Neural cell (in vitro differentiated cells): ENCODE results near the gene RPUSD2. TPM values are rescaled to one million over a fixed set of nuclear protein-coding genes. Genes with fewer than 3 reads are reported as not detected.

ENCODE experiments used
- H2AFZ ChIP-seq: fragments of 200-600, 300-800 bp; sonication (generic), shearing (Covaris generic); 2 replicates; pipeline ENCODE4 v1.6.0; 2014; ENCODE audit warnings: low read depth, mild to moderate bottlenecking, antibody characterized with exemption, low read length, moderate library complexity
- H3F3A ChIP-seq: fragments of 200-600 bp; shearing (Covaris generic); 2 replicates; pipeline ENCODE4 v1.6.1; 2016; ENCODE audit warnings: mild to moderate bottlenecking, moderate library complexity, mixed read lengths, antibody characterized with exemption, low read length; ENCODE audit not compliant: insufficient read depth, poor library complexity, severe bottlenecking
- H3K27ac ChIP-seq: fragments of 200-600, 300-800 bp; sonication (generic), shearing (Covaris generic); 2 replicates; pipeline ENCODE4 v1.5.1; 2014; ENCODE audit warnings: mild to moderate bottlenecking, low read length, moderate library complexity
- H3K27me3 ChIP-seq: fragments of 300-800, 200-600 bp; sonication (generic), shearing (Covaris generic); 2 replicates; pipeline ENCODE4 v1.6.0; 2014; ENCODE audit warnings: mild to moderate bottlenecking, low read depth, low read length, moderate library complexity; ENCODE audit not compliant: insufficient read depth
- H3K36me3 ChIP-seq: fragments of 300-800, 200-600 bp; sonication (generic), shearing (Covaris generic); 2 replicates; pipeline ENCODE4 v1.5.1; 2014; ENCODE audit warnings: mild to moderate bottlenecking, antibody characterized with exemption, low read length, moderate library complexity; ENCODE audit not compliant: insufficient read depth
- H3K4me2 ChIP-seq: fragments of 300-800, 200-600 bp; sonication (generic), shearing (Covaris generic); 2 replicates; pipeline ENCODE4 v1.6.0; 2014; ENCODE audit warnings: mild to moderate bottlenecking, low read length
- H3K4me3 ChIP-seq: fragments of 300-800, 200-600 bp; sonication (generic), shearing (Covaris generic); 2 replicates; pipeline ENCODE4 v1.5.1; 2014; ENCODE audit warnings: mild to moderate bottlenecking, low read length, moderate library complexity
- H3K79me2 ChIP-seq: fragments of 200-600 bp; shearing (Covaris generic); replicated peaks from 2 replicates; pipeline ENCODE4 v1.6.0; 2014; ENCODE audit warnings: mild to moderate bottlenecking, low read length, moderate library complexity; ENCODE audit not compliant: insufficient read depth
- H3K9ac ChIP-seq: fragments of 300-800, 200-600 bp; sonication (generic), shearing (Covaris generic); 2 replicates; pipeline ENCODE4 v1.6.1; 2016; ENCODE audit warnings: mild to moderate bottlenecking, low read length, mixed read lengths
- H3K9me2 ChIP-seq: fragments of 200-600 bp; shearing (Covaris generic); 2 replicates; pipeline ENCODE4 v1.6.1; 2016; ENCODE audit warnings: mild to moderate bottlenecking, low read length, mixed read lengths; ENCODE audit not compliant: insufficient read depth
- H3K9me3 ChIP-seq: fragments of 200-600, 300-800 bp; sonication (generic), shearing (Covaris generic); 2 replicates; pipeline ENCODE4 v1.6.1; 2016; ENCODE audit warnings: mild to moderate bottlenecking, mixed run types, low read length, moderate library complexity, mixed read lengths
- H4K20me1 ChIP-seq: fragments of 200-600 bp; shearing (Covaris generic); 2 replicates; pipeline ENCODE4 v1.6.1; 2016; ENCODE audit warnings: mild to moderate bottlenecking, mixed run types; ENCODE audit not compliant: insufficient read depth
- EP300 ChIP-seq: fragments of 450-650 bp; conservative IDR thresholded peaks from 2 replicates; pipeline ENCODE4 v1.6.1; 2014; ENCODE audit warnings: antibody characterized with exemption, mild to moderate bottlenecking, moderate library complexity; ENCODE audit not compliant: poor library complexity, severe bottlenecking
- EZH2 ChIP-seq: fragments of 200-600, 300-800 bp; shearing (Covaris generic), sonication (generic); IDR thresholded peaks from 2 replicates; pipeline ENCODE4 v1.6.1; 2014; ENCODE audit warnings: antibody characterized with exemption, low read length, borderline replicate concordance, mild to moderate bottlenecking; ENCODE audit not compliant: insufficient read depth, poor library complexity, severe bottlenecking
- MXI1 ChIP-seq: fragments of 450-650 bp; conservative IDR thresholded peaks from 2 replicates; pipeline ENCODE4 v1.6.1; 2014; ENCODE audit warnings: antibody characterized with exemption, mild to moderate bottlenecking; ENCODE audit not compliant: poor library complexity, severe bottlenecking
- POLR2AphosphoS5 ChIP-seq: IDR thresholded peaks from 2 replicates; pipeline ENCODE4 v1.6.1; 2012
- RAD21 ChIP-seq: fragments of 450-650 bp; conservative IDR thresholded peaks from 2 replicates; pipeline ENCODE4 v1.6.1; 2014; ENCODE audit warnings: antibody characterized with exemption, mild to moderate bottlenecking, moderate library complexity
- SMC3 ChIP-seq: fragments of 450-650 bp; conservative IDR thresholded peaks from 2 replicates; pipeline ENCODE4 v1.6.1; 2014; ENCODE audit warnings: antibody characterized with exemption, mild to moderate bottlenecking, moderate library complexity; ENCODE audit not compliant: poor library complexity
- TAF1 ChIP-seq: IDR thresholded peaks from 2 replicates; pipeline ENCODE4 v1.6.1; 2012; ENCODE audit warnings: low read depth
- polyA minus RNA-seq: library from RNA; depleted of rRNA, polyadenylated mRNA; stranded (reverse); fragments of >200 nt; gene quantifications from 2 replicates; pipeline ENCODE4 v1.2.3, GENCODE V29; 2014
- polyA plus RNA-seq: library from polyadenylated mRNA; depleted of rRNA; stranded (reverse); fragments of >200 nt; gene quantifications from 2 replicates; pipeline ENCODE4 v1.2.3, GENCODE V29; 2014
- TF ChIP-seq, protein P1 (sequence below): fragments of 450-650 bp; IDR thresholded peaks from 2 replicates; pipeline ENCODE4 v1.5.1; 2014; ENCODE audit warnings: antibody characterized with exemption, mild to moderate bottlenecking, moderate library complexity; ENCODE audit not compliant: poor library complexity, severe bottlenecking
- TF ChIP-seq, protein P2 (sequence below): IDR thresholded peaks from 2 replicates; pipeline ENCODE4 v1.6.1; 2012; ENCODE audit warnings: borderline replicate concordance

RPUSD2 gene, protein sequence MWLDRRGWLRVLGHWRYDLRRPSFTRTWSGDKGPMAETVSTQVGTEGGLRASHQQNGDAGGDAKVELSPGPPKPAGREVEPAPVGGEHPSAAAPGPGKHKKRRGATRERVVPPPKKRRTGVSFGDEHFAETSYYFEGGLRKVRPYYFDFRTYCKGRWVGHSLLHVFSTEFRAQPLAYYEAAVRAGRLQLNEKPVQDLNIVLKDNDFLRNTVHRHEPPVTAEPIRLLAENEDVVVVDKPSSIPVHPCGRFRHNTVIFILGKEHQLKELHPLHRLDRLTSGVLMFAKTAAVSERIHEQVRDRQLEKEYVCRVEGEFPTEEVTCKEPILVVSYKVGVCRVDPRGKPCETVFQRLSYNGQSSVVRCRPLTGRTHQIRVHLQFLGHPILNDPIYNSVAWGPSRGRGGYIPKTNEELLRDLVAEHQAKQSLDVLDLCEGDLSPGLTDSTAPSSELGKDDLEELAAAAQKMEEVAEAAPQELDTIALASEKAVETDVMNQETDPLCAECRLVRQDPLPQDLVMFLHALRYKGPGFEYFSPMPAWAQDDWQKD
- polyA plus RNA-seq (8.1 and 13.2 TPM in 2 replicates), polyA minus RNA-seq (13.7 and 15.8 TPM in 2 replicates)

DNA sequence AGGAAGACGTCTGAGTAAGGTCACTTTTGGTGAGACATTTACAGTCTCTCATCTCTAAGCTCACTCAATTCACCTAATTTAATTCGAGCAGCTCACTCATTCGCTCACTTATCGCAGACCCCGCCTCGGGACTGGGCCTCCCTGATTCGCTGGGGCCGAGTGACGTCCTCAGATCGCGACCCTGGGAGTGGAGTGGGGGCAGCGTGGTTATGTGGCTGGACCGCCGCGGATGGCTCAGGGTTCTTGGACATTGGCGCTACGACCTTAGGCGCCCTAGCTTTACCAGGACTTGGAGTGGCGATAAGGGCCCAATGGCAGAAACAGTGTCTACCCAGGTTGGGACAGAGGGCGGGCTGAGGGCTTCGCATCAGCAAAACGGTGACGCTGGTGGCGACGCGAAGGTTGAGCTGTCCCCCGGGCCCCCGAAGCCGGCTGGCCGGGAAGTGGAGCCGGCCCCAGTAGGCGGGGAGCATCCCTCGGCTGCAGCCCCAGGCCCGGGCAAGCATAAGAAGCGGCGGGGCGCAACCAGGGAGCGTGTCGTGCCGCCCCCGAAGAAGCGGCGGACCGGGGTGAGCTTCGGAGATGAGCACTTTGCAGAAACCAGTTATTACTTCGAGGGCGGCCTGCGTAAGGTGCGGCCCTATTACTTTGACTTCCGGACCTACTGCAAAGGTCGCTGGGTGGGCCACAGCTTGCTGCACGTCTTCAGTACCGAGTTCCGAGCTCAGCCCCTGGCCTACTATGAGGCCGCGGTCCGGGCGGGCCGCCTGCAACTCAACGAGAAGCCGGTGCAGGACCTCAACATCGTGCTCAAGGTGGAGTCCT is at the start of gene RPUSD2:
Gene RPUSD2 (plus strand): TSS at position 171 of the 825 bp plus-strand sequence. CDS start 39 bp downstream, at position 210.
- H3K4me3 ChIP-seq, result peak within 1 kb of the TSS; percentile 91
- H3K9me3 ChIP-seq, result no peaks in the 10 kb centered on the region
- no peaks in the 10 kb centered on the region for H3K36me3 ChIP-seq
- no peaks in the 10 kb centered on the region for H4K20me1 ChIP-seq
- peak within 1 kb of the TSS; percentile 99 for H3K4me2 ChIP-seq
- H3K9me2 ChIP-seq, result no peaks in the 10 kb centered on the region
- no peaks in the 10 kb centered on the region for H3F3A ChIP-seq
- H3K27ac ChIP-seq, result peak within 1 kb of the TSS; percentile 60
- peaks cover 5% of the 10 kb centered on the region for H3K79me2 ChIP-seq
- H3K9ac ChIP-seq, result peak within 1 kb of the TSS; percentile 72
- TF ChIP-seq, protein P1, sequence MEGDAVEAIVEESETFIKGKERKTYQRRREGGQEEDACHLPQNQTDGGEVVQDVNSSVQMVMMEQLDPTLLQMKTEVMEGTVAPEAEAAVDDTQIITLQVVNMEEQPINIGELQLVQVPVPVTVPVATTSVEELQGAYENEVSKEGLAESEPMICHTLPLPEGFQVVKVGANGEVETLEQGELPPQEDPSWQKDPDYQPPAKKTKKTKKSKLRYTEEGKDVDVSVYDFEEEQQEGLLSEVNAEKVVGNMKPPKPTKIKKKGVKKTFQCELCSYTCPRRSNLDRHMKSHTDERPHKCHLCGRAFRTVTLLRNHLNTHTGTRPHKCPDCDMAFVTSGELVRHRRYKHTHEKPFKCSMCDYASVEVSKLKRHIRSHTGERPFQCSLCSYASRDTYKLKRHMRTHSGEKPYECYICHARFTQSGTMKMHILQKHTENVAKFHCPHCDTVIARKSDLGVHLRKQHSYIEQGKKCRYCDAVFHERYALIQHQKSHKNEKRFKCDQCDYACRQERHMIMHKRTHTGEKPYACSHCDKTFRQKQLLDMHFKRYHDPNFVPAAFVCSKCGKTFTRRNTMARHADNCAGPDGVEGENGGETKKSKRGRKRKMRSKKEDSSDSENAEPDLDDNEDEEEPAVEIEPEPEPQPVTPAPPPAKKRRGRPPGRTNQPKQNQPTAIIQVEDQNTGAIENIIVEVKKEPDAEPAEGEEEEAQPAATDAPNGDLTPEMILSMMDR, result peak; percentile 24
- peak; percentile 48 for TF ChIP-seq SMC3
- no peak for TF ChIP-seq EZH2
- TF ChIP-seq, protein P2, sequence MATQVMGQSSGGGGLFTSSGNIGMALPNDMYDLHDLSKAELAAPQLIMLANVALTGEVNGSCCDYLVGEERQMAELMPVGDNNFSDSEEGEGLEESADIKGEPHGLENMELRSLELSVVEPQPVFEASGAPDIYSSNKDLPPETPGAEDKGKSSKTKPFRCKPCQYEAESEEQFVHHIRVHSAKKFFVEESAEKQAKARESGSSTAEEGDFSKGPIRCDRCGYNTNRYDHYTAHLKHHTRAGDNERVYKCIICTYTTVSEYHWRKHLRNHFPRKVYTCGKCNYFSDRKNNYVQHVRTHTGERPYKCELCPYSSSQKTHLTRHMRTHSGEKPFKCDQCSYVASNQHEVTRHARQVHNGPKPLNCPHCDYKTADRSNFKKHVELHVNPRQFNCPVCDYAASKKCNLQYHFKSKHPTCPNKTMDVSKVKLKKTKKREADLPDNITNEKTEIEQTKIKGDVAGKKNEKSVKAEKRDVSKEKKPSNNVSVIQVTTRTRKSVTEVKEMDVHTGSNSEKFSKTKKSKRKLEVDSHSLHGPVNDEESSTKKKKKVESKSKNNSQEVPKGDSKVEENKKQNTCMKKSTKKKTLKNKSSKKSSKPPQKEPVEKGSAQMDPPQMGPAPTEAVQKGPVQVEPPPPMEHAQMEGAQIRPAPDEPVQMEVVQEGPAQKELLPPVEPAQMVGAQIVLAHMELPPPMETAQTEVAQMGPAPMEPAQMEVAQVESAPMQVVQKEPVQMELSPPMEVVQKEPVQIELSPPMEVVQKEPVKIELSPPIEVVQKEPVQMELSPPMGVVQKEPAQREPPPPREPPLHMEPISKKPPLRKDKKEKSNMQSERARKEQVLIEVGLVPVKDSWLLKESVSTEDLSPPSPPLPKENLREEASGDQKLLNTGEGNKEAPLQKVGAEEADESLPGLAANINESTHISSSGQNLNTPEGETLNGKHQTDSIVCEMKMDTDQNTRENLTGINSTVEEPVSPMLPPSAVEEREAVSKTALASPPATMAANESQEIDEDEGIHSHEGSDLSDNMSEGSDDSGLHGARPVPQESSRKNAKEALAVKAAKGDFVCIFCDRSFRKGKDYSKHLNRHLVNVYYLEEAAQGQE, result no peak
- peak; percentile 99 for TF ChIP-seq MXI1
- peak; percentile 93 for TF ChIP-seq POLR2AphosphoS5
- peak; percentile 57 for TF ChIP-seq EP300
- peak; percentile 52 for TF ChIP-seq TAF1
- no peak for TF ChIP-seq RAD21
- no peaks in the 10 kb centered on the region for H3K27me3 ChIP-seq
- H2AFZ ChIP-seq, result peak within 1 kb of the TSS; percentile 87

DNA sequence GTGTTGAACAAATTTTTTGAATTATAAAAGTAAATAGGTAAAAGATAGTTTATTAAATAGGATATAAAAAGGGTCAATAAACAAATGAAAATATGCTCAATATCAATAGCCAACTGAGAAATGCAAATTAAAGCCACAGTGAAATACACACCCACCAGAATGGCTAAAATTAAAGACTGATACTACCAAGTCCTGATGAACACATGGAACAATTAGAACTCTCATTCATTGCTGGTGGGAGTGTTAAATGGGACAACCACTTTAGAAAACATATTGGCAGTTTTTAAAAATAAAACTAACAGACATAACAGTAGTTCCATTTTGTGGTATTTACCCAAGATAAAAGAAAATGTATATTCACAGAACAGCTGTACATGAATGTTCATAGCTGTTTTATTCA is 45.5 kb upstream of the RPUSD2 start:
- Histone ChIP-seq H3F3A (no peaks in the 10 kb centered on the region), H2AFZ (no peak overlapping the region), H3K4me3 (no peak overlapping the region), H3K4me2 (no peak overlapping the region), H3K36me3 (no peaks in the 10 kb centered on the region), H3K9me3 (no peaks in the 10 kb centered on the region), H3K27me3 (no peaks in the 10 kb centered on the region), H3K9me2 (no peaks in the 10 kb centered on the region), H4K20me1 (no peaks in the 10 kb centered on the region), H3K79me2 (no peaks in the 10 kb centered on the region), H3K27ac (no peak overlapping the region), H3K9ac (no peak overlapping the region)
- no peak for TF ChIP-seq EZH2
- TF ChIP-seq, protein P2, result no peak
- no peak for TF ChIP-seq RAD21
- no peak for TF ChIP-seq TAF1
- TF ChIP-seq, protein P1, result no peak
- no peak for TF ChIP-seq SMC3
- no peak for TF ChIP-seq EP300
- TF ChIP-seq POLR2AphosphoS5, result no peak
- no peak for TF ChIP-seq MXI1
